ENCODE results near the gene OR3A2. TPM values are rescaled to one million over a fixed set of nuclear protein-coding genes. Genes with fewer than 3 reads are reported as not detected.
"Not testable (repeated sequence)": the region's sequence is repeated elsewhere in the genome, so short reads cannot be mapped to it uniquely, and the experiment has no call there.

The OR3A2 gene
- polyA plus RNA-seq, 1 donor from 2014 or later: not detected

DNA sequence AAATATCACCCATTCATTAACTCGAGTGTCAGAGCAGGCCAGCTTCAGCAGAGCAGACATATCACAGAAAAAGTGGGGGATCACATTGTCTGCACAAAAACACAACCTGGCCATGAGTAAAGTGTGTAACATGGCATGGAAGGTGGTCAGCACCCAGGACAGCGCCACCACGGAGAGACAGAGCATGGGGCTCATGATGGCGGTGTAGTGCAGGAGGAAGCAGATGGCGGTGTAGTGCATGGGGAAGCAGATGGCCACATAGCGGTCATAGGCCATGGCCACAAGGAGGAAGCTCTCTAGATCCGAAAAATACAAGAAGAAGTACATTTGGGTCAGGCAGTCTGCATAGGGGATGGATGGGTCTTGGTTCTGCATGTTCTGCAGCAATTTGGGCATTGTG is 47.1 kb upstream of the OR3A2 start:
- not testable (repeated sequence) for H3K4me3 ChIP-seq (ENCODE audit: low read length); H3K27ac ChIP-seq (ENCODE audit: low read length); H3K9ac ChIP-seq (ENCODE audit: low read length); H3K79me2 ChIP-seq (replicated peaks; ENCODE audit: insufficient read depth, low read length); H4K20me1 ChIP-seq (ENCODE audit: insufficient read depth); H3K9me3 ChIP-seq (ENCODE audit: low read length); H3K36me3 ChIP-seq (ENCODE audit: insufficient read depth, low read length); H3F3A ChIP-seq (ENCODE audit: insufficient read depth, low read length, poor library complexity, severe bottlenecking); H2AFZ ChIP-seq (ENCODE audit: low read depth, low read length); H3K9me2 ChIP-seq (ENCODE audit: insufficient read depth, low read length); H3K27me3 ChIP-seq (ENCODE audit: insufficient read depth, low read depth, low read length); H3K4me2 ChIP-seq (ENCODE audit: low read length)

DNA sequence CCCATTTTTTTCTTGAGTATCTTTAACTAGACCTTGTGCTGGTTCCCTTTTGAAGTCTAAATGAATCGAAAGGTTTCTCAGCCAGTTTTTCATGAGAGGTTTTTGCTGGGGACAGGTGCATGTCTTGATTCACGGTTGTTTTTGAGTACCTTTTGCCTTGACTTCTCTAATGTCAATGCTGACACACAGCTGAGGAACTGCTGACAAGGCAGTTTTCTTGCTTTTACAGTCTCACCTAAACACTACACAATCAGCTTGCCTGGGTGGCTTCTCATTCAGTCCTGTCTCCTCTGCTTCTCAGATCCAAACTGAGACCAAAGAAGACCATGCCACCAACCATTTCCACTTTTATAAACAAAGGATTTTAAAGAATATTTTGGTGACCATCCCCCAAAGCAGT is 32.1 kb upstream of the OR3A2 start:
- Histone ChIP-seq H2AFZ (ENCODE audit: low read depth, low read length) (no peak overlapping the region), H3K79me2 (replicated peaks; ENCODE audit: insufficient read depth, low read length) (no peaks in the 10 kb centered on the region), H3K9ac (ENCODE audit: low read length) (no peak overlapping the region), H3K4me3 (ENCODE audit: low read length) (no peak overlapping the region), H3K9me2 (ENCODE audit: insufficient read depth, low read length) (no peaks in the 10 kb centered on the region), H3K36me3 (ENCODE audit: insufficient read depth, low read length) (no peaks in the 10 kb centered on the region), H3K4me2 (ENCODE audit: low read length) (no peak overlapping the region), H3K27me3 (ENCODE audit: insufficient read depth, low read depth, low read length) (no peaks in the 10 kb centered on the region), H3F3A (ENCODE audit: insufficient read depth, low read length, poor library complexity, severe bottlenecking) (no peaks in the 10 kb centered on the region), H3K27ac (ENCODE audit: low read length) (no peak overlapping the region), H3K9me3 (ENCODE audit: low read length) (no peaks in the 10 kb centered on the region), H4K20me1 (ENCODE audit: insufficient read depth) (no peaks in the 10 kb centered on the region)
- TF ChIP-seq POLR2AphosphoS5 (IDR thresholded peaks at IDR 0.05) (no peak), EP300 (conservative IDR thresholded peaks at IDR 0.05; ENCODE audit: poor library complexity, severe bottlenecking) (no peak), MXI1 (conservative IDR thresholded peaks at IDR 0.05; ENCODE audit: poor library complexity, severe bottlenecking) (no peak), RAD21 (conservative IDR thresholded peaks at IDR 0.05) (no peak), SMC3 (conservative IDR thresholded peaks at IDR 0.05; ENCODE audit: poor library complexity) (no peak), CTCF (IDR thresholded peaks at IDR 0.05; ENCODE audit: poor library complexity, severe bottlenecking) (no peak), EZH2 (IDR thresholded peaks at IDR 0.05; ENCODE audit: borderline replicate concordance, insufficient read depth, low read length, poor library complexity, severe bottlenecking) (no peak)

GRCh38 chr17:3415610-3416009 is 29.5 kb upstream of the OR3A2 start:
- no peak overlapping the region for H3K9ac ChIP-seq (ENCODE audit: low read length)
- H3K36me3 ChIP-seq (ENCODE audit: insufficient read depth, low read length): no peaks in the 10 kb centered on the region
- no peak for TF ChIP-seq TAF1 (IDR thresholded peaks at IDR 0.05; ENCODE audit: low read depth)
- H3K4me2 ChIP-seq (ENCODE audit: low read length): no peak overlapping the region
- no peaks in the 10 kb centered on the region for H3K9me3 ChIP-seq (ENCODE audit: low read length)
- no peaks in the 10 kb centered on the region for H3K9me2 ChIP-seq (ENCODE audit: insufficient read depth, low read length)
- no peaks in the 10 kb centered on the region for H3F3A ChIP-seq (ENCODE audit: insufficient read depth, low read length, poor library complexity, severe bottlenecking)
- H3K4me3 ChIP-seq (ENCODE audit: low read length): no peak overlapping the region
- no peaks in the 10 kb centered on the region for H3K27me3 ChIP-seq (ENCODE audit: insufficient read depth, low read depth, low read length)
- H2AFZ ChIP-seq (ENCODE audit: low read depth, low read length): no peak overlapping the region
- no peaks in the 10 kb centered on the region for H3K79me2 ChIP-seq (replicated peaks; ENCODE audit: insufficient read depth, low read length)
- no peak overlapping the region for H3K27ac ChIP-seq (ENCODE audit: low read length)
- no peaks in the 10 kb centered on the region for H4K20me1 ChIP-seq (ENCODE audit: insufficient read depth)

DNA sequence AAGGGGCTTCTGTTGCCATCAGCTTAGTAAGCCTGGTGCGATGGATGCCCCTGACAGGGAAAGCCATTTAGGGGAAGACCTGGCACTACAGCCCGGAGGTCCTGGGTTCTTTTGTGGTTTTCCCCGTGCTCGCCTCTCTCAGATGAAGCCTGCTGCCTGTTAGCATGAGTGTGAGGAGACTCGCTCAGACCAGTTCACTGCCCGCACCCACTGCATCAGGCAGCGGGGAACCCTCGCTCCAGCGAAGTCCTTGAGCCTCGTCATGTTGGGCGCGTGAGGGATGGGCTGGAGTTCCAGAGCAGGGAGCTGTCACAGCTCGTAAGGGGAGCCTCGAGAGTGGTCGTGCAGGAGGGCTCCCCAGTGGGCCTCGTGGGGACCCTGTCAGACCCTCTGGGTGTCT is 26.1 kb upstream of the OR3A2 start:
- not testable (repeated sequence) for H3K4me3 ChIP-seq (ENCODE audit: low read length); H3K27me3 ChIP-seq (ENCODE audit: insufficient read depth, low read depth, low read length); H3K9me3 ChIP-seq (ENCODE audit: low read length); H3K36me3 ChIP-seq (ENCODE audit: insufficient read depth, low read length); H3K79me2 ChIP-seq (replicated peaks; ENCODE audit: insufficient read depth, low read length); H4K20me1 ChIP-seq (ENCODE audit: insufficient read depth); H3K9me2 ChIP-seq (ENCODE audit: insufficient read depth, low read length); H2AFZ ChIP-seq (ENCODE audit: low read depth, low read length); H3F3A ChIP-seq (ENCODE audit: insufficient read depth, low read length, poor library complexity, severe bottlenecking); H3K4me2 ChIP-seq (ENCODE audit: low read length); H3K9ac ChIP-seq (ENCODE audit: low read length); H3K27ac ChIP-seq (ENCODE audit: low read length)
